ENCODE results near the gene NCOA5. TPM values are rescaled to one million over a fixed set of nuclear protein-coding genes. Genes with fewer than 3 reads are reported as not detected.

NCOA5 gene
- total RNA-seq, 1 experiment from 2014 or later: 16.5 TPM

DNA sequence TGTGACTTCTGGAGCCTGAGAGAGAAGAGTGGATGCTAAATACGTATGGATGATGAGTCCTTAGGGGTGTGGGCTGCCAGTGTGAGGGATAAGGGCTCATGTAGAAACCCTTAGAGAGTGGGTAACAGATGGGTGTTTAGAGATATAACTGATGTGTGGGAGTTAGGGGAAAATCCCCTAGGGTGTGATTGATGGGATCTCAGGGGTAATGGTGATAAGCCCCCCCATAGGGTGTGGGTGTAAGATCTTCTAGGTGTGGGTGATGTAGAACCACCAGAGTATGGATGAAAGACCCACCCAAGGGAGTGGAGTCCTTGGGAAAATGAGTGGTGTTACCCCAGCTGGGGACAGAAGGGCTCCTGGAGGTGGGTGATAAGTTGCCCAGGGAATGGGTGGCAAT, 34.5 kb downstream of the NCOA5 start (continued):
- TF ChIP-seq, protein P1, sequence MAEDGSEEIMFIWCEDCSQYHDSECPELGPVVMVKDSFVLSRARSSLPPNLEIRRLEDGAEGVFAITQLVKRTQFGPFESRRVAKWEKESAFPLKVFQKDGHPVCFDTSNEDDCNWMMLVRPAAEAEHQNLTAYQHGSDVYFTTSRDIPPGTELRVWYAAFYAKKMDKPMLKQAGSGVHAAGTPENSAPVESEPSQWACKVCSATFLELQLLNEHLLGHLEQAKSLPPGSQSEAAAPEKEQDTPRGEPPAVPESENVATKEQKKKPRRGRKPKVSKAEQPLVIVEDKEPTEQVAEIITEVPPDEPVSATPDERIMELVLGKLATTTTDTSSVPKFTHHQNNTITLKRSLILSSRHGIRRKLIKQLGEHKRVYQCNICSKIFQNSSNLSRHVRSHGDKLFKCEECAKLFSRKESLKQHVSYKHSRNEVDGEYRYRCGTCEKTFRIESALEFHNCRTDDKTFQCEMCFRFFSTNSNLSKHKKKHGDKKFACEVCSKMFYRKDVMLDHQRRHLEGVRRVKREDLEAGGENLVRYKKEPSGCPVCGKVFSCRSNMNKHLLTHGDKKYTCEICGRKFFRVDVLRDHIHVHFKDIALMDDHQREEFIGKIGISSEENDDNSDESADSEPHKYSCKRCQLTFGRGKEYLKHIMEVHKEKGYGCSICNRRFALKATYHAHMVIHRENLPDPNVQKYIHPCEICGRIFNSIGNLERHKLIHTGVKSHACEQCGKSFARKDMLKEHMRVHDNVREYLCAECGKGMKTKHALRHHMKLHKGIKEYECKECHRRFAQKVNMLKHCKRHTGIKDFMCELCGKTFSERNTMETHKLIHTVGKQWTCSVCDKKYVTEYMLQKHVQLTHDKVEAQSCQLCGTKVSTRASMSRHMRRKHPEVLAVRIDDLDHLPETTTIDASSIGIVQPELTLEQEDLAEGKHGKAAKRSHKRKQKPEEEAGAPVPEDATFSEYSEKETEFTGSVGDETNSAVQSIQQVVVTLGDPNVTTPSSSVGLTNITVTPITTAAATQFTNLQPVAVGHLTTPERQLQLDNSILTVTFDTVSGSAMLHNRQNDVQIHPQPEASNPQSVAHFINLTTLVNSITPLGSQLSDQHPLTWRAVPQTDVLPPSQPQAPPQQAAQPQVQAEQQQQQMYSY (CRISPR knock-in tag; IDR thresholded peaks at IDR 0.05): no peak

DNA sequence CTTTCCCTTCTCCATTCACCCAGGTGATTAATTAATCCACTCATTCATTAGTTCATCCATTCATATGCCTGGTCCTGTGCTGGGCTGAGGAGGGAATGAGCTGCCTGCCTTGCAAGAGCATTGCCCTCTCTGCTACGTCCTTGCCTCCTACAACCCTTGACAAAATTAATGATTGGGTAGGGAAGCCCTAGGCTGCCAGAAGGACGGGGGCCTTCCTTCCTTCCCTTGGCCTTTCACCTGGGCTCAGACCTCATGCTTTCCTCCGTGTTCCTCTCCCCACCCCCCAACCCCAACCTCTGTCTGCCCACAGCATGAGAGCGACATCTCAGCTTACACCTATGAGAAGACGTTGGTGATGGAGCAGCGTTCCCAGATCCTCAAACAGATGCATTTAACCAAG, 35.2 kb downstream of the NCOA5 start:
- CTCF ChIA-PET: no interaction called here
- Mint-ChIP-seq H3K9me3 (no peaks in the 10 kb centered on the region), H3K4me3 (no peak overlapping the region), H3K27ac (no peak overlapping the region), H3K4me1 (peaks cover 12% of the 10 kb centered on the region), H3K36me3 (no peaks in the 10 kb centered on the region), H3K27me3 (ENCODE audit: low read depth) (peaks cover 67% of the 10 kb centered on the region)
- TF ChIP-seq ZNF416 (CRISPR knock-in tag; IDR thresholded peaks at IDR 0.05) (no peak), NFATC4 (CRISPR knock-in tag; IDR thresholded peaks at IDR 0.05) (no peak), SOX15 (CRISPR knock-in tag; IDR thresholded peaks at IDR 0.05) (no peak), SMAD3 (CRISPR knock-in tag; IDR thresholded peaks at IDR 0.05; ENCODE audit: borderline replicate concordance) (no peak), ZNF423 (CRISPR knock-in tag; IDR thresholded peaks at IDR 0.05) (no peak), ZNF232 (CRISPR knock-in tag; IDR thresholded peaks at IDR 0.05) (no peak)
- TF ChIP-seq, protein P2, sequence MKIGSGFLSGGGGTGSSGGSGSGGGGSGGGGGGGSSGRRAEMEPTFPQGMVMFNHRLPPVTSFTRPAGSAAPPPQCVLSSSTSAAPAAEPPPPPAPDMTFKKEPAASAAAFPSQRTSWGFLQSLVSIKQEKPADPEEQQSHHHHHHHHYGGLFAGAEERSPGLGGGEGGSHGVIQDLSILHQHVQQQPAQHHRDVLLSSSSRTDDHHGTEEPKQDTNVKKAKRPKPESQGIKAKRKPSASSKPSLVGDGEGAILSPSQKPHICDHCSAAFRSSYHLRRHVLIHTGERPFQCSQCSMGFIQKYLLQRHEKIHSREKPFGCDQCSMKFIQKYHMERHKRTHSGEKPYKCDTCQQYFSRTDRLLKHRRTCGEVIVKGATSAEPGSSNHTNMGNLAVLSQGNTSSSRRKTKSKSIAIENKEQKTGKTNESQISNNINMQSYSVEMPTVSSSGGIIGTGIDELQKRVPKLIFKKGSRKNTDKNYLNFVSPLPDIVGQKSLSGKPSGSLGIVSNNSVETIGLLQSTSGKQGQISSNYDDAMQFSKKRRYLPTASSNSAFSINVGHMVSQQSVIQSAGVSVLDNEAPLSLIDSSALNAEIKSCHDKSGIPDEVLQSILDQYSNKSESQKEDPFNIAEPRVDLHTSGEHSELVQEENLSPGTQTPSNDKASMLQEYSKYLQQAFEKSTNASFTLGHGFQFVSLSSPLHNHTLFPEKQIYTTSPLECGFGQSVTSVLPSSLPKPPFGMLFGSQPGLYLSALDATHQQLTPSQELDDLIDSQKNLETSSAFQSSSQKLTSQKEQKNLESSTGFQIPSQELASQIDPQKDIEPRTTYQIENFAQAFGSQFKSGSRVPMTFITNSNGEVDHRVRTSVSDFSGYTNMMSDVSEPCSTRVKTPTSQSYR (CRISPR knock-in tag; IDR thresholded peaks at IDR 0.05): no peak
- TF ChIP-seq, protein P3, sequence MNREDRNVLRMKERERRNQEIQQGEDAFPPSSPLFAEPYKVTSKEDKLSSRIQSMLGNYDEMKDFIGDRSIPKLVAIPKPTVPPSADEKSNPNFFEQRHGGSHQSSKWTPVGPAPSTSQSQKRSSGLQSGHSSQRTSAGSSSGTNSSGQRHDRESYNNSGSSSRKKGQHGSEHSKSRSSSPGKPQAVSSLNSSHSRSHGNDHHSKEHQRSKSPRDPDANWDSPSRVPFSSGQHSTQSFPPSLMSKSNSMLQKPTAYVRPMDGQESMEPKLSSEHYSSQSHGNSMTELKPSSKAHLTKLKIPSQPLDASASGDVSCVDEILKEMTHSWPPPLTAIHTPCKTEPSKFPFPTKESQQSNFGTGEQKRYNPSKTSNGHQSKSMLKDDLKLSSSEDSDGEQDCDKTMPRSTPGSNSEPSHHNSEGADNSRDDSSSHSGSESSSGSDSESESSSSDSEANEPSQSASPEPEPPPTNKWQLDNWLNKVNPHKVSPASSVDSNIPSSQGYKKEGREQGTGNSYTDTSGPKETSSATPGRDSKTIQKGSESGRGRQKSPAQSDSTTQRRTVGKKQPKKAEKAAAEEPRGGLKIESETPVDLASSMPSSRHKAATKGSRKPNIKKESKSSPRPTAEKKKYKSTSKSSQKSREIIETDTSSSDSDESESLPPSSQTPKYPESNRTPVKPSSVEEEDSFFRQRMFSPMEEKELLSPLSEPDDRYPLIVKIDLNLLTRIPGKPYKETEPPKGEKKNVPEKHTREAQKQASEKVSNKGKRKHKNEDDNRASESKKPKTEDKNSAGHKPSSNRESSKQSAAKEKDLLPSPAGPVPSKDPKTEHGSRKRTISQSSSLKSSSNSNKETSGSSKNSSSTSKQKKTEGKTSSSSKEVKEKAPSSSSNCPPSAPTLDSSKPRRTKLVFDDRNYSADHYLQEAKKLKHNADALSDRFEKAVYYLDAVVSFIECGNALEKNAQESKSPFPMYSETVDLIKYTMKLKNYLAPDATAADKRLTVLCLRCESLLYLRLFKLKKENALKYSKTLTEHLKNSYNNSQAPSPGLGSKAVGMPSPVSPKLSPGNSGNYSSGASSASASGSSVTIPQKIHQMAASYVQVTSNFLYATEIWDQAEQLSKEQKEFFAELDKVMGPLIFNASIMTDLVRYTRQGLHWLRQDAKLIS (CRISPR knock-in tag; IDR thresholded peaks at IDR 0.05; ENCODE audit: borderline replicate concordance): no peak
- TF ChIP-seq, protein P4, sequence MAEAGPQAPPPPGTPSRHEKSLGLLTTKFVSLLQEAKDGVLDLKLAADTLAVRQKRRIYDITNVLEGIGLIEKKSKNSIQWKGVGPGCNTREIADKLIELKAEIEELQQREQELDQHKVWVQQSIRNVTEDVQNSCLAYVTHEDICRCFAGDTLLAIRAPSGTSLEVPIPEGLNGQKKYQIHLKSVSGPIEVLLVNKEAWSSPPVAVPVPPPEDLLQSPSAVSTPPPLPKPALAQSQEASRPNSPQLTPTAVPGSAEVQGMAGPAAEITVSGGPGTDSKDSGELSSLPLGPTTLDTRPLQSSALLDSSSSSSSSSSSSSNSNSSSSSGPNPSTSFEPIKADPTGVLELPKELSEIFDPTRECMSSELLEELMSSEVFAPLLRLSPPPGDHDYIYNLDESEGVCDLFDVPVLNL (CRISPR knock-in tag; IDR thresholded peaks at IDR 0.05; ENCODE audit: borderline replicate concordance, low read depth): no peak
- ATAC-seq (no peak), DNase-seq (ENCODE audit: low spot score) (no peak)
- POLR2A ChIA-PET: no interaction called here

DNA sequence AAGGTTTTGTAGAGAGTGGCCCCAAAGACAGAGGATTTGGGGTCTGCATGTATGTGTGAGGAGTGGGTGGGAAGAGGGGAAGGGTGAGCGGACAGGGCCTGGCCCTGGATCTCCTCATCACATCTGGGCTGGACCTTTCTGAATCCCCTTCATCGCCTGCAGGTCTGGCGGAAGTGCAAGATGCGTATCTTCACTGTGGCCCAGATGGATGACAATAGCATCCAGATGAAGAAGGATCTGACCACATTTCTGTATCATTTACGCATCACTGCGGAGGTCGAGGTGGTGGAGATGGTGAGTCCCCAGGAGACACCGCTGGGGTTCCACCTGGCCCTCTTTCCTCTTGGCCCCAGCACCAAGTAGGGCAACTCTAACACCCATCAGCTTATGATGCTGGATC, 36.3 kb downstream of the NCOA5 start:
- H3K4me3 Mint-ChIP-seq: no peak overlapping the region
- no peak for DNase-seq (ENCODE audit: low spot score)
- no peak overlapping the region for H3K27ac Mint-ChIP-seq
- H3K9me3 Mint-ChIP-seq: no peaks in the 10 kb centered on the region
- peaks cover 55% of the 10 kb centered on the region for H3K27me3 Mint-ChIP-seq (ENCODE audit: low read depth)
- POLR2A ChIA-PET: no interaction called here
- peaks cover 3% of the 10 kb centered on the region; the same call in 1 of the 2 replicates for H3K4me1 Mint-ChIP-seq
- H3K36me3 Mint-ChIP-seq: no peaks in the 10 kb centered on the region
- CTCF ChIA-PET: interaction anchor here (1.4 kb wide), 1 partner anchor 30 kb away, joined by 3 read pairs; no protein-coding TSS in a partner anchor
- ATAC-seq: no peak
- TF ChIP-seq, protein P1 (CRISPR knock-in tag; IDR thresholded peaks at IDR 0.05): no peak
- TF ChIP-seq, protein P5, sequence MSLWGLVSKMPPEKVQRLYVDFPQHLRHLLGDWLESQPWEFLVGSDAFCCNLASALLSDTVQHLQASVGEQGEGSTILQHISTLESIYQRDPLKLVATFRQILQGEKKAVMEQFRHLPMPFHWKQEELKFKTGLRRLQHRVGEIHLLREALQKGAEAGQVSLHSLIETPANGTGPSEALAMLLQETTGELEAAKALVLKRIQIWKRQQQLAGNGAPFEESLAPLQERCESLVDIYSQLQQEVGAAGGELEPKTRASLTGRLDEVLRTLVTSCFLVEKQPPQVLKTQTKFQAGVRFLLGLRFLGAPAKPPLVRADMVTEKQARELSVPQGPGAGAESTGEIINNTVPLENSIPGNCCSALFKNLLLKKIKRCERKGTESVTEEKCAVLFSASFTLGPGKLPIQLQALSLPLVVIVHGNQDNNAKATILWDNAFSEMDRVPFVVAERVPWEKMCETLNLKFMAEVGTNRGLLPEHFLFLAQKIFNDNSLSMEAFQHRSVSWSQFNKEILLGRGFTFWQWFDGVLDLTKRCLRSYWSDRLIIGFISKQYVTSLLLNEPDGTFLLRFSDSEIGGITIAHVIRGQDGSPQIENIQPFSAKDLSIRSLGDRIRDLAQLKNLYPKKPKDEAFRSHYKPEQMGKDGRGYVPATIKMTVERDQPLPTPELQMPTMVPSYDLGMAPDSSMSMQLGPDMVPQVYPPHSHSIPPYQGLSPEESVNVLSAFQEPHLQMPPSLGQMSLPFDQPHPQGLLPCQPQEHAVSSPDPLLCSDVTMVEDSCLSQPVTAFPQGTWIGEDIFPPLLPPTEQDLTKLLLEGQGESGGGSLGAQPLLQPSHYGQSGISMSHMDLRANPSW (CRISPR knock-in tag; conservative IDR thresholded peaks at IDR 0.05; ENCODE audit: low read depth): no peak
- no peak for TF ChIP-seq ZNF232 (CRISPR knock-in tag; IDR thresholded peaks at IDR 0.05)
- TF ChIP-seq ESRRA (CRISPR knock-in tag; IDR thresholded peaks at IDR 0.05; ENCODE audit: borderline replicate concordance): no peak
- TF ChIP-seq, protein P6, sequence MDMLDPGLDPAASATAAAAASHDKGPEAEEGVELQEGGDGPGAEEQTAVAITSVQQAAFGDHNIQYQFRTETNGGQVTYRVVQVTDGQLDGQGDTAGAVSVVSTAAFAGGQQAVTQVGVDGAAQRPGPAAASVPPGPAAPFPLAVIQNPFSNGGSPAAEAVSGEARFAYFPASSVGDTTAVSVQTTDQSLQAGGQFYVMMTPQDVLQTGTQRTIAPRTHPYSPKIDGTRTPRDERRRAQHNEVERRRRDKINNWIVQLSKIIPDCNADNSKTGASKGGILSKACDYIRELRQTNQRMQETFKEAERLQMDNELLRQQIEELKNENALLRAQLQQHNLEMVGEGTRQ (CRISPR knock-in tag; IDR thresholded peaks at IDR 0.05): no peak
